AG04450 (cell line): ENCODE measurements around the gene FMO3. TPM values are rescaled to one million over a fixed set of nuclear protein-coding genes. Genes with fewer than 3 reads are reported as not detected.

Experiments used
- CTCF ChIA-PET: fragments of 300-600, 350-600 bp; formaldehyde crosslinking; extraction: SDS; loops from one replicate; lab custom pipeline; 2022; ENCODE audit warnings: antibody characterized with exemption, inconsistent platforms; lab: Charles Lee
- POLR2A ChIA-PET: fragments of 350-600 bp; formaldehyde crosslinking; extraction: SDS; loops from one replicate; lab custom pipeline; 2021; ENCODE audit warnings: antibody characterized with exemption, inconsistent platforms; lab: Yijun Ruan, JAX
- DNase-seq: peaks from one replicate; pipeline ENCODE4 v3.0.0-alpha.2; 2011; ENCODE audit warnings: low read depth, low spot score
- H3K27ac ChIP-seq: one replicate; pipeline ENCODE4 v1.5.1; 2012; ENCODE audit warnings: low read depth, low read length, control low read depth
- H3K27me3 ChIP-seq: one replicate; pipeline ENCODE4 v1.6.0; 2012; ENCODE audit warnings: low read length; ENCODE audit not compliant: control insufficient read depth, insufficient read depth
- H3K4me3 ChIP-seq: 2 replicates; pipeline ENCODE4 v1.5.1; 2011; ENCODE audit warnings: mild to moderate bottlenecking, low read depth, low read length, control low read depth
- H3K9me3 ChIP-seq: 2 replicates; pipeline ENCODE4 v1.5.1; 2012; ENCODE audit warnings: low read length; ENCODE audit not compliant: control insufficient read depth, insufficient read depth
- CTCF ChIP-seq: IDR thresholded peaks from 2 replicates; pipeline ENCODE4 v1.5.1; 2011; ENCODE audit warnings: low read depth, low read length, control low read depth, inconsistent platforms
- polyA minus RNA-seq: library from RNA; depleted of rRNA, polyadenylated mRNA; stranded (reverse); fragments of >200 nt; gene quantifications from 2 replicates; pipeline ENCODE4 v1.2.3, GENCODE V29; 2011; rRNA and poly(A)+ RNA removed
- polyA plus RNA-seq: library from polyadenylated mRNA; depleted of rRNA; stranded (reverse); fragments of >200 nt; gene quantifications from 2 replicates; pipeline ENCODE4 v1.2.3, GENCODE V29; 2011; rRNA removed

The FMO3 gene
- polyA plus RNA-seq (2.8 and 3.0 TPM in 2 replicates), polyA minus RNA-seq (0.51 and 1.4 TPM in 2 replicates)

GRCh38 chr1:171090604-171091003 lies at the start of gene FMO3:
Gene FMO3, plus strand, starts transcription at chr1:171090905. Its CDS starts 1,754 bp downstream, at chr1:171092659.
- ChIA-PET POLR2A (interaction anchor here (0.6 kb wide), 1 partner anchor 9 kb away, joined by 7 read pairs; no protein-coding TSS in a partner anchor), CTCF (interaction anchor here (1.0 to 2.4 kb wide), 3 partner anchors 10 to 155 kb away, joined by 3 to 21 read pairs (median 8); no protein-coding TSS in a partner anchor)

GRCh38 chr1:171048014-171048413 lies 42.7 kb upstream of the FMO3 start:
- CTCF ChIA-PET: no interaction called here
- no peak overlapping the region for H3K4me3 ChIP-seq

More at GRCh38 chr1:171090604-171091003, at the start of gene FMO3:
- H3K4me3 ChIP-seq: no peak within 1 kb of the TSS
- no peaks in the 10 kb centered on the region for H3K9me3 ChIP-seq
- no peaks in the 10 kb centered on the region for H3K27me3 ChIP-seq
- H3K27ac ChIP-seq: no peak within 1 kb of the TSS
- DNase-seq: no peak
- no peak for TF ChIP-seq CTCF

GRCh38 chr1:171052977-171053376 lies 37.7 kb upstream of the FMO3 start:
- H3K9me3 ChIP-seq: no peaks in the 10 kb centered on the region
- DNase-seq: no peak
- ChIA-PET CTCF (interaction anchor here (0.9 kb wide), 1 partner anchor 86 kb away, joined by 3 read pairs; no protein-coding TSS in a partner anchor), POLR2A (no interaction called here)
- TF ChIP-seq CTCF: no peak
- H3K27me3 ChIP-seq: no peaks in the 10 kb centered on the region
- no peak overlapping the region for H3K27ac ChIP-seq
- no peak overlapping the region for H3K4me3 ChIP-seq

More at GRCh38 chr1:171048014-171048413, 42.7 kb upstream of the FMO3 start:
- H3K9me3 ChIP-seq: no peaks in the 10 kb centered on the region
- H3K27me3 ChIP-seq: no peaks in the 10 kb centered on the region
- no peak overlapping the region for H3K27ac ChIP-seq
- TF ChIP-seq CTCF: no peak
- POLR2A ChIA-PET: no interaction called here
- no peak for DNase-seq

- Histone ChIP-seq H3K9me3 (no peaks in the 10 kb centered on the region), H3K27me3 (no peaks in the 10 kb centered on the region), H3K4me3 (no peak overlapping the region), H3K27ac (no peak overlapping the region)
- ChIA-PET CTCF (no interaction called here), POLR2A (no interaction called here)
- TF ChIP-seq CTCF: no peak
- DNase-seq: no peak
These were observed 34.6 kb upstream of the FMO3 start for GRCh38 chr1:171055966-171056643.
